MM.1S (cell line): ENCODE data around the gene SRP9.

Experiments
- CTCF ChIP-seq: fragments of 300-600 bp; sonication (generic); IDR thresholded peaks from 2 replicates; pipeline ENCODE4 v1.5.1; 2016; ENCODE audit warnings: antibody characterized with exemption, low read length, mixed read lengths
- EZH2 ChIP-seq: fragments of 300-600 bp; sonication (generic); optimal IDR thresholded peaks from 2 replicates; pipeline ENCODE3; 2017; ENCODE audit warnings: low read depth, mild to moderate bottlenecking, antibody characterized with exemption, low read length, mixed read lengths

- TF ChIP-seq CTCF: no peak
- TF ChIP-seq EZH2: no peak
Observed at GRCh38 chr1:225808136-225808535, 30.5 kb downstream of the SRP9 start.
